ENCODE data around the gene IQCF5.
"Not testable (repeated sequence)": the region's sequence is repeated elsewhere in the genome, so short reads cannot be mapped to it uniquely, and the experiment has no call there.

Gene IQCF5

DNA sequence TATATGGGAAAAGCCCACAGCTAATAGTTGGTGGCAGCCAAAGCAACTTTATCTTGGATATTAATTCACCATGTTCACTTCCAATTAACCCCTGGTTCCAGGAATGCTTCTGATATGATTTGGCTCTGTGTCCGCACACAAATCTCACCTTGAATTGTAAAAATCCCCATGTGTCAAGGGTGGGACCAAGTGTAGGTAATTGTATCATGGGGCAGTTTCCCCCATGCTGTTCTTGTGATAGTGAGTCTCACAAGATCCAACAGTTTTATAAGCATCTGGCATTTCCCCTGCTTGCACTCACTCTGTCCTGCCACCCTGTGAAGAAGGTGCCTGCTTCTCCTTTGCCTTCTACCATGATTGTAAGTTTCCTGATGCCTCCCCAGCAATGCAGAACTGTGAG lies 6.5 kb downstream of the IQCF5 start:
- not testable (repeated sequence) for DNase-seq (ENCODE audit: low read depth, low spot score)

DNA sequence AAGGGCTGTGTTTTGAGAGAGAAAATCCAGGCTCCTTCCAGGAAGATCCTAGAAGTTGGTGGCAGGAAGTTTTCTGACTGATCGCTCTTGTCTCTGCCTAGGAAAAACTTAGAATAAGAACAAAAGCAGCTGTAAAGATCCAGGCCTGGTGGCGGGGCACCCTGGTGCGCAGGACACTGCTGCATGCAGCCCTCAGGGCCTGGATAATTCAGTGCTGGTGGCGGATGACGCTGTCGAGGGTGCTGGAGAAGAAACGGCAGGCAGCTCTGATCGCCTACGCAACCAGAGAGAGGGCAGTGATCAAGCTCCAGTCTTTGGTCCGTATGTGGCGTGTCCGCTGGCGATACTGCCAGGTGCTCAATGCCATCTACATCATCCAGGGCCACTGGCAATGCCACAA lies 12.5 kb downstream of the IQCF5 start:
- no peak for DNase-seq (ENCODE audit: low read depth, low spot score)

DNA sequence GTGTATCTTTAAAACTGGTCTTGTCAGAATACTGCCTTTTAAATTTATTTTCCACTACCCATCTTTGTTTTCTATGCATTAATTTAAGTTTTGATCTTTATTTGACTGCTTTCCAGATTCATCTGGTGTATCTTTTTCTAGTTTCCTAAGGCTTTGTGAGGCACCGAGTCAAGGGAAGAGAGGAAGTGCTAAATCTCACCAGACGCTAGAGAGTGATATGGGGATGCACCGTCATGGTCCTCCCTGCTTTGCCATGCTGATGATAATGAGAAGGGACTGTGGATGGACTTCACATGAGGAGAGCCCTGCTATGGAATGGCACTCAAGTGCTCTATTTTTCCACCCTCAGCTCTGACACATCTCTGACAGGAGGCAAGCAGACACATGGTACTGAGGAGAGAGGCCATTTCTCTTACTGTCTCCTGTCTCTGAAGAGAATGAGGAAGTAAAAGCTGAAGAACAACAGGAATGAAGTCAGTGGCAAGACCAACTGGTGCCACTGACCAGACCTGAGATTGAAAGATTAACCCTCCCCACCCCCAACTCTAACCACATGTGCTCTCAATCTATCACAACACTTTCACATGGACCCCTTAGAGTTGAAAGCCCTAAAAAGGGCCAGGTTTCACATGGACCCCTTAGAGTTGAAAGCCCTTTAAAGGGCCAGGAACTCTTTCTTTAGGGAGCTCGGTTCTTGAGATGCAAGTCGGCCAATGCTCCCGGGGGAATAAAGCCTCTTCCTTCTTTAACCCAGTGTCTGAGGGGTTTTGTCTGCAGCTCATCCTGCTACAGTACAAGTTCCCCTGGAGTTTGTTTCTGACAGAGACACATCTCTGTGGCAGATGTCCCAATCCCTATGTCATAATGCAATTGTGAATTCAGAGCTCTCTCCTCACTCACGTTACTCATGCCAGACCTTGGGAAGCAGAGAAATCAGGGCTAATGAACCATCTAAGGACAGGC lies 14.4 kb downstream of the IQCF5 start, which contains the start of gene IQCF2:
TSS of gene IQCF2 (plus strand) at position 913 of the 963 bp plus-strand sequence. CDS start 52 bp downstream, outside the sequence.
- DNase-seq (ENCODE audit: low read depth, low spot score), result no peak

DNA sequence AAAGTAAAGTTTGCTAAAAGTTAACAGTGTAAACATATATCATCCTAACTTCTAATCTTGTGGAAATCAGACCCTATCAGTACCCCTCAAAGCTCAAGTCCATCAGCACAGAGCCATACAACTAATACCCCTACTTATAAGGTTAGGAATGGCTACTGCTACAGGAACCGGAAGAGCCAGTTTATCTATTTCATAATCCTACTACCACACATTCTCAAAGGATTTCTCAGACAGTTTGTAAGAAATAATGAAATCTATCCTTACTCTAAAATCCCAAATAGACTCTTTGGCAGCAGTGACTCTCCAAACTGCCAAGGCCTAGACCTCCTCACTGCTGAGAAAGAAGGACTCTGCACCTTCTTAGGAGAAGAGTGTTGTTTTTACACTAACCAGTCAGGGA lies 20.0 kb downstream of the IQCF5 start:
- DNase-seq (ENCODE audit: low read depth, low spot score), result not testable (repeated sequence)

DNA sequence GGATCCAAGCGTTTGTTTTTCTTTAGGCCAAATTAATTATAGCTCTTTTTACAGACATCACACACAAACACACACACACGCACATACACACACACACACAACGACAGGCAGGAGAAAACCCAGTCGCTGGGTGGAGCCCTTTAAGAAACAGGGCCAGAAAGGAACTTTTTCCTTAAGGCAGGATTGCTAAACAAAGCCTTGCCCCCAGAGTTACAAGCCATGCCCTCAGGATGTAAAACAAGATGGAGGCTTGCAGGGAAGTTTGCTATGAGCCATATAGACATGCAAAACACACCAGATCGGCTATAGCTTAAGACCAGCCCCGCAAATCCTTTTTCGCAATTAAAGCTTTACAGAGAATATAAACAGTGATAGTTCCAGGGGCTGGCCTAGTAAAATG lies 30.3 kb downstream of the IQCF5 start:
- DNase-seq (ENCODE audit: low read depth, low spot score), result no peak

DNA sequence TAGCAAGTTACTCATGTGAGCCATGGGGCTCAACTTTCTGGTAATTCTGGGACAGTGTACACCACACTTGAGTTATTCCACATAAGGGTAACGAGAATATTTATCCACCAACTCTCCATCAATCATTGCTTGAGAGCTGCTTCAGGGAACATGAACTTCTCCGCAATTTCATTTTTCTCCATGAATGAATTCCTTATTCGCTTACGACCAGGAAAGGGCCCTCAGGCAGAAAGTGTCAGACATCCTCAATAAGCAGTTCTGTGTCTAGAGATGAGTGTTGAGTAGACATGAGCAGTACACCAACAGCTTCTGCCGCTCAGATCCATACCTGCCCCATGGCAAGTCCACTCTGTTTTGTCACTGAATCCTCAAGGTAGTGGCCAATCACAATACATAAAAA lies 38.8 kb downstream of the IQCF5 start:
- no peak for DNase-seq (ENCODE audit: low read depth, low spot score)

DNA sequence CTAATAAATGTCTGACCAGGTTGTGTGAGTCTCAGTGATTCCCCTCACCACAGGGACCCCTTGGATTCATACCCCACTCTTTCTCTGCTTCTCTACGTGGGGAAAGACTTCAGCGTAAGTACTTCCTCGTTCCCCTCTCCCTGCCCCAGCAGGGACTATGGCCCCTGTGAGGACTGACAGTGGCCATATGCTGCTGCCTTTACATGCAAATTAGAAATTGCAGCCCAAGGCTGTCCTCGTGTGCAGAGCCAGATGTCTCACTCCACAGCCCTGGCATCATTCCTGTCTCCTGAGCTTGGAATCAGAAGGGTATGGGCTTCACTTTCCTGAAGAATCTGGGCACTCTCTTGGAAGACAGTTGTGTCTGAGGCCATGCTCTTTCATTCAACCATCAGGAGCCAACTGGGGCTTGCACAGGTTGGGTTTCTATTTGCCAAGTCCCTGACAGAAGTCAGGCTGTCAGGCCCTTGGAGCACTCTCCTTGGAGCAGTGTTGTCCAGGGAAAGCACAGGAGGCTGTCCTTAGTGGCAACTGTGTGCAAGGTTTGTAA lies 44.5 kb downstream of the IQCF5 start:
- no peak for DNase-seq (ENCODE audit: low read depth, low spot score)

DNA sequence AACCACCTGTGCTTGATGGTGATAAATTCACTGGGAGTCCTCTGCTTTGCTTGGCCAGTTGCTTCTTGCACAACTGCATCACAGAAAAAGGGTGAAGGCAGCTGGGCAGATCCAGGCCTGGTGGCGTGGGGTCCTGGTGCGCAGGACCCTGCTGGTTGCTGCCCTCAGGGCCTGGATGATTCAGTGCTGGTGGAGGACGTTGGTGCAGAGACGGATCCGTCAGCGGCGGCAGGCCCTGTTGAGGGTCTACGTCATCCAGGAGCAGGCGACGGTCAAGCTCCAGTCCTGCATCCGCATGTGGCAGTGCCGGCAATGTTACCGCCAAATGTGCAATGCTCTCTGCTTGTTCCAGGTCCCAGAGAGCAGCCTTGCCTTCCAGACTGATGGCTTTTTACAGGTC lies 45.1 kb downstream of the IQCF5 start:
- DNase-seq (ENCODE audit: low read depth, low spot score), result no peak

DNA sequence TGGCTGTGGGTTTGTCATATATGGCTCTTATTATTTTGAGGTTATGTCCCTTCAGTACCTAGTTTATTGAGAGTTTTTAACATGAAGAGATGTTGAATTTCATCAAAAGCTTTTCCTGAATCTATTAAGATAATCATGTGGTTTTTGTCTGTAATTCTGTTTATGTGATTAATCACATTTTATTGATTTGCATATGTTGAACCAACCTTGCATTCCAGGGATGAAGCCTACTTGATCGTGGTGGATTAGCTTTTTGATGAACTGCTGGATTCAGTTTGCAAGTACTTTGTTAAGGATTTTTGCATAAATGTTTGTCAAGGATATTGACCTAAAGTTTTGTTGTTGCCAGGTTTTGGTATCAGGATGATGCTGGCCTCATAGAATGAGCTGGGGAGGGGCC lies 47.1 kb downstream of the IQCF5 start:
- DNase-seq (ENCODE audit: low read depth, low spot score), result no peak

Data from activated naive CD8-positive, alpha-beta T cell treated with anti-CD3 and anti-CD28 coated beads, Interleukin-2, amount 50 U/mL, for 16 hours (primary cell).